ENCODE data around the gene RIPK4. TPM values are rescaled to one million over a fixed set of nuclear protein-coding genes. Genes with fewer than 3 reads are reported as not detected.

The RIPK4 gene
- total and polyA plus RNA-seq, 2 donors from 2014 or later, result 11.6 to 32.6 TPM

- no peak for FAIRE-seq
- Histone ChIP-seq H3K4me1 (ENCODE audit: control insufficient read depth in 2 of 3, insufficient read depth in 2 of 3, low read depth in 1 of 3, low read length in 3 of 3) (peaks cover 3 to 31% (median 24%) of the 10 kb centered on the region in 3 donors), H3K27ac (ENCODE audit: low read depth in 2 of 2, low read length in 2 of 2) (no peak overlapping the region), H3K4me3 (ENCODE audit: low read length in 3 of 3) (no peak overlapping the region), H3K9ac (ENCODE audit: low read length in 3 of 3) (no peak overlapping the region), H3K36me3 (ENCODE audit: control insufficient read depth in 2 of 3, insufficient read depth in 3 of 3, low read length in 3 of 3) (peaks cover 2 to 56% (median 24%) of the 10 kb centered on the region in 3 donors), H3K27me3 (ENCODE audit: control insufficient read depth, insufficient read depth, low read length) (no peaks in the 10 kb centered on the region), H3K9me3 (ENCODE audit: control insufficient read depth in 2 of 3, insufficient read depth in 1 of 3, low read length in 3 of 3) (no peaks in the 10 kb centered on the region)
- DNase-seq, result peak in 1 of 5 donors; percentile 40
- intact Hi-C loops (cut with DNase I), result no loop called here
- TF ChIP-seq CTCF (IDR thresholded peaks at IDR 0.05; ENCODE audit: borderline replicate concordance, extremely low read depth, insufficient read depth), result no peak
These were observed 18.7 kb downstream of the RIPK4 start for GRCh38 chr21:41747943-41748738.

GRCh38 chr21:41746744-41747006 lies 20.2 kb downstream of the RIPK4 start:
- no peaks in the 10 kb centered on the region for H3K27me3 ChIP-seq (ENCODE audit: control insufficient read depth, insufficient read depth, low read length)
- no peak overlapping the region for H3K4me3 ChIP-seq (ENCODE audit: low read length in 3 of 3)
- no peak overlapping the region for H3K27ac ChIP-seq (ENCODE audit: low read depth in 2 of 2, low read length in 2 of 2)
- H3K4me1 ChIP-seq (ENCODE audit: control insufficient read depth in 2 of 3, insufficient read depth in 2 of 3, low read depth in 1 of 3, low read length in 3 of 3), result peaks cover 3 to 23% (median 17%) of the 10 kb centered on the region in 3 donors
- FAIRE-seq, result no peak
- H3K9ac ChIP-seq (ENCODE audit: low read length in 3 of 3), result no peak overlapping the region
- no peak for DNase-seq
- peaks cover 2 to 71% (median 31%) of the 10 kb centered on the region in 3 donors for H3K36me3 ChIP-seq (ENCODE audit: control insufficient read depth in 2 of 3, insufficient read depth in 3 of 3, low read length in 3 of 3)
- no peaks in the 10 kb centered on the region for H3K9me3 ChIP-seq (ENCODE audit: control insufficient read depth in 2 of 3, insufficient read depth in 1 of 3, low read length in 3 of 3)
- intact Hi-C loops (cut with DNase I), result no loop called here
- TF ChIP-seq CTCF (IDR thresholded peaks at IDR 0.05; ENCODE audit: borderline replicate concordance, extremely low read depth, insufficient read depth), result no peak

- Histone ChIP-seq H3K4me1 (ENCODE audit: control insufficient read depth in 2 of 3, insufficient read depth in 2 of 3, low read depth in 1 of 3, low read length in 3 of 3) (peaks cover 0 to 17% (median 14%) of the 10 kb centered on the region in 3 donors), H3K4me3 (ENCODE audit: low read length in 3 of 3) (no peak overlapping the region), H3K36me3 (ENCODE audit: control insufficient read depth in 2 of 3, insufficient read depth in 3 of 3, low read length in 3 of 3) (peaks cover 2 to 76% (median 36%) of the 10 kb centered on the region in 3 donors), H3K9me3 (ENCODE audit: control insufficient read depth in 2 of 3, insufficient read depth in 1 of 3, low read length in 3 of 3) (no peaks in the 10 kb centered on the region), H3K27me3 (ENCODE audit: control insufficient read depth, insufficient read depth, low read length) (no peaks in the 10 kb centered on the region), H3K9ac (ENCODE audit: low read length in 3 of 3) (no peak overlapping the region), H3K27ac (ENCODE audit: low read depth in 2 of 2, low read length in 2 of 2) (no peak overlapping the region)
- FAIRE-seq, result no peak
- no peak for TF ChIP-seq CTCF (IDR thresholded peaks at IDR 0.05; ENCODE audit: borderline replicate concordance, extremely low read depth, insufficient read depth)
- intact Hi-C loops (cut with DNase I), result no loop called here
- peak in 1 of 5 donors; percentile 63 for DNase-seq
These were observed 20.7 kb downstream of the RIPK4 start for GRCh38 chr21:41745971-41746743.
